Measurements from ENCODE around the gene RPTOR.

DNA sequence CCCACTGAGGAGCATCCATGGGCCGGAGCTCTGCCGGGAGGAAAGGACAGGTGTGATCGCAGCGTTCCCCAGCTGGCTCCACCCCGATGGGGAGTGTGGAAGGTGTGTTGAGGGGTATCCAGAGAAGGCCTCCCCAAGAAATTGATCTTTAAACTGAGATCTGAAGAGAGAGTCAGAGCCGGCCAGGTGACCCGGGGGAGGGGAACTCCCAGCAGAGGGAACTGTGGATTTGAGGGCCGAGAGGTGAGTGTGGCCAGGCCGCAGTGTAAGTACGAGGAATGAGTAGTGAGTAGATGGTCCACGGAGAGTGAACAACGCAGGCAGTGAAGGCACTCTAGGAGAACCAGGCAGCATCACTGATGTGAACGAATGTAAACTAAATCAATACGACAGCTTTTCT is 80.2 kb downstream of the RPTOR start:
- TF ChIP-seq, protein P1, sequence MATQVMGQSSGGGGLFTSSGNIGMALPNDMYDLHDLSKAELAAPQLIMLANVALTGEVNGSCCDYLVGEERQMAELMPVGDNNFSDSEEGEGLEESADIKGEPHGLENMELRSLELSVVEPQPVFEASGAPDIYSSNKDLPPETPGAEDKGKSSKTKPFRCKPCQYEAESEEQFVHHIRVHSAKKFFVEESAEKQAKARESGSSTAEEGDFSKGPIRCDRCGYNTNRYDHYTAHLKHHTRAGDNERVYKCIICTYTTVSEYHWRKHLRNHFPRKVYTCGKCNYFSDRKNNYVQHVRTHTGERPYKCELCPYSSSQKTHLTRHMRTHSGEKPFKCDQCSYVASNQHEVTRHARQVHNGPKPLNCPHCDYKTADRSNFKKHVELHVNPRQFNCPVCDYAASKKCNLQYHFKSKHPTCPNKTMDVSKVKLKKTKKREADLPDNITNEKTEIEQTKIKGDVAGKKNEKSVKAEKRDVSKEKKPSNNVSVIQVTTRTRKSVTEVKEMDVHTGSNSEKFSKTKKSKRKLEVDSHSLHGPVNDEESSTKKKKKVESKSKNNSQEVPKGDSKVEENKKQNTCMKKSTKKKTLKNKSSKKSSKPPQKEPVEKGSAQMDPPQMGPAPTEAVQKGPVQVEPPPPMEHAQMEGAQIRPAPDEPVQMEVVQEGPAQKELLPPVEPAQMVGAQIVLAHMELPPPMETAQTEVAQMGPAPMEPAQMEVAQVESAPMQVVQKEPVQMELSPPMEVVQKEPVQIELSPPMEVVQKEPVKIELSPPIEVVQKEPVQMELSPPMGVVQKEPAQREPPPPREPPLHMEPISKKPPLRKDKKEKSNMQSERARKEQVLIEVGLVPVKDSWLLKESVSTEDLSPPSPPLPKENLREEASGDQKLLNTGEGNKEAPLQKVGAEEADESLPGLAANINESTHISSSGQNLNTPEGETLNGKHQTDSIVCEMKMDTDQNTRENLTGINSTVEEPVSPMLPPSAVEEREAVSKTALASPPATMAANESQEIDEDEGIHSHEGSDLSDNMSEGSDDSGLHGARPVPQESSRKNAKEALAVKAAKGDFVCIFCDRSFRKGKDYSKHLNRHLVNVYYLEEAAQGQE (IDR thresholded peaks at IDR 0.05; ENCODE audit: insufficient replicate concordance, low read depth): no peak
- TF ChIP-seq, protein P2, sequence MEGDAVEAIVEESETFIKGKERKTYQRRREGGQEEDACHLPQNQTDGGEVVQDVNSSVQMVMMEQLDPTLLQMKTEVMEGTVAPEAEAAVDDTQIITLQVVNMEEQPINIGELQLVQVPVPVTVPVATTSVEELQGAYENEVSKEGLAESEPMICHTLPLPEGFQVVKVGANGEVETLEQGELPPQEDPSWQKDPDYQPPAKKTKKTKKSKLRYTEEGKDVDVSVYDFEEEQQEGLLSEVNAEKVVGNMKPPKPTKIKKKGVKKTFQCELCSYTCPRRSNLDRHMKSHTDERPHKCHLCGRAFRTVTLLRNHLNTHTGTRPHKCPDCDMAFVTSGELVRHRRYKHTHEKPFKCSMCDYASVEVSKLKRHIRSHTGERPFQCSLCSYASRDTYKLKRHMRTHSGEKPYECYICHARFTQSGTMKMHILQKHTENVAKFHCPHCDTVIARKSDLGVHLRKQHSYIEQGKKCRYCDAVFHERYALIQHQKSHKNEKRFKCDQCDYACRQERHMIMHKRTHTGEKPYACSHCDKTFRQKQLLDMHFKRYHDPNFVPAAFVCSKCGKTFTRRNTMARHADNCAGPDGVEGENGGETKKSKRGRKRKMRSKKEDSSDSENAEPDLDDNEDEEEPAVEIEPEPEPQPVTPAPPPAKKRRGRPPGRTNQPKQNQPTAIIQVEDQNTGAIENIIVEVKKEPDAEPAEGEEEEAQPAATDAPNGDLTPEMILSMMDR (IDR thresholded peaks at IDR 0.05; ENCODE audit: insufficient read depth, low read length): no peak
- no peak for TF ChIP-seq POLR2AphosphoS5 (IDR thresholded peaks at IDR 0.05; ENCODE audit: low read depth)
- no peak for TF ChIP-seq GABPA (IDR thresholded peaks at IDR 0.05; ENCODE audit: low read depth)
